ENCODE results near the gene STAC2. TPM values are rescaled to one million over a fixed set of nuclear protein-coding genes. Genes with fewer than 3 reads are reported as not detected.
A peak's percentile ranks its signal among the peaks of the same experiment; 100 is the strongest.

Gene STAC2
- total and polyA plus RNA-seq, 2 of the 13 experiments (the other 11 are each of a cell fraction or from before 2014, with no cell fraction given), result not detected

GRCh38 chr17:39197380-39198185, 28.2 kb downstream of the STAC2 start, which contains the start of gene CACNB1 (continued):
- TF ChIP-seq BRD4 (CRISPR knock-in tag; IDR thresholded peaks at IDR 0.05) (no peak), ZNF275 (CRISPR knock-in tag; IDR thresholded peaks at IDR 0.05; ENCODE audit: borderline replicate concordance) (peak; percentile 26; the same call in 1 of the 2 replicates), ZNF468 (CRISPR knock-in tag; IDR thresholded peaks at IDR 0.05) (no peak), ZSCAN22 (CRISPR knock-in tag; IDR thresholded peaks at IDR 0.05) (no peak), ZNF556 (CRISPR knock-in tag; IDR thresholded peaks at IDR 0.05; ENCODE audit: borderline replicate concordance) (no peak), MTERF4 (CRISPR knock-in tag; IDR thresholded peaks at IDR 0.05) (0 out of 2 replicates have a peak, but pooled peaks have one; percentile 65), CTCF (CRISPR knock-in tag; IDR thresholded peaks at IDR 0.05) (no peak), ZNF143 (CRISPR knock-in tag; IDR thresholded peaks at IDR 0.05) (no peak), ZNF251 (CRISPR knock-in tag; IDR thresholded peaks at IDR 0.05) (no peak), ZIK1 (CRISPR knock-in tag; IDR thresholded peaks at IDR 0.05; ENCODE audit: borderline replicate concordance, low read depth) (no peak), ZNF788 (CRISPR knock-in tag; IDR thresholded peaks at IDR 0.05; ENCODE audit: borderline replicate concordance) (no peak), PLRG1 (conservative IDR thresholded peaks at IDR 0.05) (no peak), KLF13 (CRISPR knock-in tag; IDR thresholded peaks at IDR 0.05) (no peak), ATRX (CRISPR knock-in tag; IDR thresholded peaks at IDR 0.05; ENCODE audit: borderline replicate concordance) (no peak), TFE3 (CRISPR knock-in tag; IDR thresholded peaks at IDR 0.05) (no peak), ZNF781 (CRISPR knock-in tag; IDR thresholded peaks at IDR 0.05; ENCODE audit: borderline replicate concordance, not compliant biosample characterization) (no peak), ZNF382 (CRISPR knock-in tag; IDR thresholded peaks at IDR 0.05; ENCODE audit: borderline replicate concordance) (no peak)
- TF ChIP-seq, protein P1, sequence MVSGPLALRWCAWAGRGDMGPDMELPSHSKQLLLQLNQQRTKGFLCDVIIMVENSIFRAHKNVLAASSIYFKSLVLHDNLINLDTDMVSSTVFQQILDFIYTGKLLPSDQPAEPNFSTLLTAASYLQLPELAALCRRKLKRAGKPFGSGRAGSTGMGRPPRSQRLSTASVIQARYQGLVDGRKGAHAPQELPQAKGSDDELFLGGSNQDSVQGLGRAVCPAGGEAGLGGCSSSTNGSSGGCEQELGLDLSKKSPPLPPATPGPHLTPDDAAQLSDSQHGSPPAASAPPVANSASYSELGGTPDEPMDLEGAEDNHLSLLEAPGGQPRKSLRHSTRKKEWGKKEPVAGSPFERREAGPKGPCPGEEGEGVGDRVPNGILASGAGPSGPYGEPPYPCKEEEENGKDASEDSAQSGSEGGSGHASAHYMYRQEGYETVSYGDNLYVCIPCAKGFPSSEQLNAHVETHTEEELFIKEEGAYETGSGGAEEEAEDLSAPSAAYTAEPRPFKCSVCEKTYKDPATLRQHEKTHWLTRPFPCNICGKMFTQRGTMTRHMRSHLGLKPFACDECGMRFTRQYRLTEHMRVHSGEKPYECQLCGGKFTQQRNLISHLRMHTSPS (CRISPR knock-in tag; IDR thresholded peaks at IDR 0.05; ENCODE audit: low read depth), result no peak
- TF ChIP-seq, protein P2, sequence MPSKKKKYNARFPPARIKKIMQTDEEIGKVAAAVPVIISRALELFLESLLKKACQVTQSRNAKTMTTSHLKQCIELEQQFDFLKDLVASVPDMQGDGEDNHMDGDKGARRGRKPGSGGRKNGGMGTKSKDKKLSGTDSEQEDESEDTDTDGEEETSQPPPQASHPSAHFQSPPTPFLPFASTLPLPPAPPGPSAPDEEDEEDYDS (CRISPR knock-in tag; IDR thresholded peaks at IDR 0.05), result no peak
